T-helper 2 cell treated with Interferon-gamma antibody and Interleukin-4, amounts not matched to agents 5 μg/mL and 100 μg/mL, for 36 hours (primary cell): Measurements from ENCODE around the gene TMEM178A.

ENCODE experiments used
- DNase-seq: peaks from one replicate; pipeline ENCODE4 v3.0.0; 2021; ENCODE audit warnings: low spot score
- H3K27ac Mint-ChIP-seq: one replicate; pipeline ENCODE4 v1.8.0; 2021; ENCODE audit warnings: mild to moderate bottlenecking, mixed read lengths
- H3K27me3 Mint-ChIP-seq: one replicate; pipeline ENCODE4 v1.8.0; 2021; ENCODE audit warnings: low read depth, mixed read lengths
- H3K36me3 Mint-ChIP-seq: one replicate; pipeline ENCODE4 v1.8.0; 2021; ENCODE audit warnings: low read depth, mixed read lengths
- H3K4me1 Mint-ChIP-seq: one replicate; pipeline ENCODE4 v1.8.0; 2021; ENCODE audit warnings: low read depth, mixed read lengths
- H3K4me3 Mint-ChIP-seq: one replicate; pipeline ENCODE4 v1.8.0; 2022; ENCODE audit warnings: mild to moderate bottlenecking, moderate library complexity, mixed read lengths
- H3K9me3 Mint-ChIP-seq: one replicate; pipeline ENCODE4 v1.8.0; 2021; ENCODE audit warnings: mixed read lengths

TMEM178A gene

GRCh38 chr2:39658371-39658770 is 7.3 kb upstream of the TMEM178A start:
- no peaks in the 10 kb centered on the region for H3K36me3 Mint-ChIP-seq
- peaks cover 4% of the 10 kb centered on the region for H3K9me3 Mint-ChIP-seq
- DNase-seq: no peak
- H3K27me3 Mint-ChIP-seq: peaks cover 17% of the 10 kb centered on the region
- no peak overlapping the region for H3K4me3 Mint-ChIP-seq
- no peak overlapping the region for H3K27ac Mint-ChIP-seq
- no peaks in the 10 kb centered on the region for H3K4me1 Mint-ChIP-seq

GRCh38 chr2:39659765-39660611 is 5.7 kb upstream of the TMEM178A start:
- Mint-ChIP-seq H3K4me3 (no peak overlapping the region), H3K36me3 (no peaks in the 10 kb centered on the region), H3K27me3 (peaks cover 32% of the 10 kb centered on the region), H3K27ac (no peak overlapping the region), H3K9me3 (no peaks in the 10 kb centered on the region), H3K4me1 (no peaks in the 10 kb centered on the region)
- no peak for DNase-seq

GRCh38 chr2:39660612-39661236 is 5.0 kb upstream of the TMEM178A start:
- no peaks in the 10 kb centered on the region for H3K4me1 Mint-ChIP-seq
- no peaks in the 10 kb centered on the region for H3K9me3 Mint-ChIP-seq
- no peak for DNase-seq
- H3K27ac Mint-ChIP-seq: no peak overlapping the region
- peaks cover 37% of the 10 kb centered on the region for H3K27me3 Mint-ChIP-seq
- no peak overlapping the region for H3K4me3 Mint-ChIP-seq
- H3K36me3 Mint-ChIP-seq: no peaks in the 10 kb centered on the region

- no peak for DNase-seq
- Mint-ChIP-seq H3K27me3 (peaks cover 40% of the 10 kb centered on the region), H3K36me3 (no peaks in the 10 kb centered on the region), H3K9me3 (no peaks in the 10 kb centered on the region), H3K27ac (no peak overlapping the region), H3K4me3 (no peak overlapping the region), H3K4me1 (peaks cover 4% of the 10 kb centered on the region)
Observed at GRCh38 chr2:39661826-39662225, 3.9 kb upstream of the TMEM178A start.

GRCh38 chr2:39663187-39663930 is 2.4 kb upstream of the TMEM178A start:
- peaks cover 4% of the 10 kb centered on the region for H3K4me1 Mint-ChIP-seq
- H3K9me3 Mint-ChIP-seq: no peaks in the 10 kb centered on the region
- H3K27me3 Mint-ChIP-seq: peaks cover 55% of the 10 kb centered on the region
- H3K27ac Mint-ChIP-seq: no peak overlapping the region
- DNase-seq: no peak
- no peaks in the 10 kb centered on the region for H3K36me3 Mint-ChIP-seq
- no peak overlapping the region for H3K4me3 Mint-ChIP-seq

- H3K9me3 Mint-ChIP-seq: no peaks in the 10 kb centered on the region
- H3K27ac Mint-ChIP-seq: no peak overlapping the region
- peak overlapping the region; percentile 48 for H3K4me3 Mint-ChIP-seq
- H3K4me1 Mint-ChIP-seq: peaks cover 4% of the 10 kb centered on the region
- no peaks in the 10 kb centered on the region for H3K36me3 Mint-ChIP-seq
- DNase-seq: no peak
- peaks cover 63% of the 10 kb centered on the region for H3K27me3 Mint-ChIP-seq
Observed at GRCh38 chr2:39664232-39664887, 1.4 kb upstream of the TMEM178A start.

GRCh38 chr2:39664888-39665591 is 677 bp upstream of the TMEM178A start:
- no peaks in the 10 kb centered on the region for H3K36me3 Mint-ChIP-seq
- no peak overlapping the region for H3K27ac Mint-ChIP-seq
- DNase-seq: no peak
- H3K27me3 Mint-ChIP-seq: peaks cover 70% of the 10 kb centered on the region
- no peaks in the 10 kb centered on the region for H3K9me3 Mint-ChIP-seq
- peak overlapping the region; percentile 48 for H3K4me3 Mint-ChIP-seq
- peaks cover 4% of the 10 kb centered on the region for H3K4me1 Mint-ChIP-seq

- Mint-ChIP-seq H3K36me3 (no peaks in the 10 kb centered on the region), H3K4me1 (peaks cover 4% of the 10 kb centered on the region), H3K9me3 (no peaks in the 10 kb centered on the region), H3K27ac (no peak overlapping the region), H3K27me3 (peaks cover 80% of the 10 kb centered on the region), H3K4me3 (peak overlapping the region; percentile 75)
- no peak for DNase-seq
Observed at GRCh38 chr2:39666491-39667101, 879 bp downstream of the TMEM178A start.

GRCh38 chr2:39667104-39667885 is 1.6 kb downstream of the TMEM178A start:
- peak overlapping the region; percentile 22 for H3K4me3 Mint-ChIP-seq

GRCh38 chr2:39667886-39668276 is 2.2 kb downstream of the TMEM178A start:
- no peak for DNase-seq
- H3K27me3 Mint-ChIP-seq: peaks cover 77% of the 10 kb centered on the region
- no peaks in the 10 kb centered on the region for H3K36me3 Mint-ChIP-seq
- H3K4me1 Mint-ChIP-seq: peaks cover 4% of the 10 kb centered on the region
- H3K9me3 Mint-ChIP-seq: no peaks in the 10 kb centered on the region
- no peak overlapping the region for H3K27ac Mint-ChIP-seq
- H3K4me3 Mint-ChIP-seq: no peak overlapping the region

More at GRCh38 chr2:39667104-39667885, 1.6 kb downstream of the TMEM178A start:
- Mint-ChIP-seq H3K9me3 (no peaks in the 10 kb centered on the region), H3K4me1 (peaks cover 4% of the 10 kb centered on the region), H3K27me3 (peaks cover 82% of the 10 kb centered on the region), H3K27ac (no peak overlapping the region), H3K36me3 (no peaks in the 10 kb centered on the region)
- no peak for DNase-seq

- DNase-seq: no peak
- Mint-ChIP-seq H3K27me3 (peaks cover 69% of the 10 kb centered on the region), H3K27ac (no peak overlapping the region), H3K4me1 (peaks cover 4% of the 10 kb centered on the region), H3K4me3 (no peak overlapping the region), H3K9me3 (no peaks in the 10 kb centered on the region), H3K36me3 (no peaks in the 10 kb centered on the region)
Observed at GRCh38 chr2:39668576-39669080, 2.9 kb downstream of the TMEM178A start.

GRCh38 chr2:39671604-39672003 is 5.9 kb downstream of the TMEM178A start:
- Mint-ChIP-seq H3K36me3 (no peaks in the 10 kb centered on the region), H3K4me3 (no peak overlapping the region), H3K9me3 (no peaks in the 10 kb centered on the region), H3K27ac (no peak overlapping the region), H3K4me1 (peaks cover 1% of the 10 kb centered on the region), H3K27me3 (peaks cover 49% of the 10 kb centered on the region)
- DNase-seq: no peak
